ENCODE results near the gene PRAC1. TPM values are rescaled to one million over a fixed set of nuclear protein-coding genes. Genes with fewer than 3 reads are reported as not detected.
A peak's percentile ranks its signal among the peaks of the same experiment; 100 is the strongest.

Gene PRAC1
- total and polyA plus RNA-seq, 2 of the 8 experiments (the other 6 are each of a cell fraction or from before 2014, with no cell fraction given): not detected

DNA sequence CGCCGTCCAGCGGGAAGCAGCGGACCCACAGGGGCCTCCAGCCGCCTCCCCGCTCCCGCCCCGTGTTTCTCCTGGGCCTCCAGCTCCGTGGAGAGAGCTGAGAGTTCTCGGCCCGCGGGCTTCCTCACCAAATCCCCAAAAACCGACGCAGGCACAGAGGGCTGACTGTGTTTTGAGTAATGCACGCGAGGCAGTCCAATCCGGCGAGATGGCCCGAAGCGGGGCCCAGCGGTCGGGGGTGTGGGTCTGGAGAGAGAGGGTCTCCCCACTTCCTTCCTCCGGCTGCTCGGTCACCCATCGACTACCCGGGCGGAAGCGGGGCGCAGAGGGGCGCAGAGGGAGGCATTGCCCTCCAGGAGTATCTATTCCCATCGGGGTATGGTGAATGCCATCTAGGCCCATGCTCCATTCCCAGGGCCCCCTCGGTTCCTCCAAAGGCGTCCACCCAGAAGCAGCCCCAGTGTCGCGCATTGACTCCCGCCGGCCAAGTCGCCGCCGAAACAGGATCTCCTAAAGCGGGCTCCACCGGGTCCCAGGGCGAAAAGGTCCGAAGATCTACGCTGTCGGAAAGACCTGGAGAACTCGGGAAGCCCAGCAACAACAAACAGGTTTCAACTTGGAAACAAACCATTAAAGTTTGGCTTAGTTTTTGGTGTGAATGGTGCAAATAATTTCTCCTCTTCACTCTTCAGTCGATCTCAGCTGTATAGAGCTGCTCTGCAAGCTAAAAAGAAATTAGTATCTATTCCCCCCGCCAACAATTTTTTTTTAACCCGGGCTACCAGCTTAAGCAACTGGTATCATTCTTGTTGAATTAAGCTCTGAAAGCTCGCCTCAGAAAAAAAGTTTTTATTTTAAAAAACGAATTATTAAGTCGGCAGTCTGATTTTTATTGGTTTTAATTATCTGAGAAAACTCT, 25.4 kb upstream of the PRAC1 start (continued):
- no peak for TF ChIP-seq HDAC2 (IDR thresholded peaks at IDR 0.05; ENCODE audit: borderline replicate concordance in 1 of 2, low read depth in 2 of 2, low read length in 2 of 2)
- 0 out of 2 replicates have a peak, but pooled peaks have one; percentile 16 for TF ChIP-seq SP1 (IDR thresholded peaks at IDR 0.05; ENCODE audit: low read depth, low read length)
- TF ChIP-seq KDM5A (IDR thresholded peaks at IDR 0.05; ENCODE audit: low read length): no peak
- no peak for TF ChIP-seq TBP (IDR thresholded peaks at IDR 0.05; ENCODE audit: low read depth, low read length)
- TF ChIP-seq MAFK (IDR thresholded peaks at IDR 0.05; ENCODE audit: low read depth, low read length): no peak
- TF ChIP-seq TEAD4 (IDR thresholded peaks at IDR 0.05; ENCODE audit: low read depth, low read length): no peak
